A549 (cell line): ENCODE results near the gene SLC16A8. TPM values are rescaled to one million over a fixed set of nuclear protein-coding genes. Genes with fewer than 3 reads are reported as not detected.

Experiments
- ATAC-seq, 2 experiments: fragments of 200-7000 bp in 1 of 2; fragments of >200 bp in 1 of 2; cut with Nextera tagmentation in 1 of 2; cut with Tn5 transposase in 1 of 2; 3 replicates each; pipeline versions ENCODE4 v1.8.0 to v1.9.1; 2018 to 2020; ENCODE audit warnings: mild to moderate bottlenecking in 1 of 2, moderate library complexity in 1 of 2
- CTCF ChIA-PET: fragments of 300-600 bp; sonication (Branson Sonifier 250); formaldehyde crosslinking; extraction: SDS; loops from one replicate; lab custom pipeline; 2021; ENCODE audit warnings: antibody characterized with exemption, inconsistent platforms; lab: Yijun Ruan, JAX
- POLR2A ChIA-PET: fragments of 350-600 bp; formaldehyde crosslinking; extraction: SDS; loops from one replicate; lab custom pipeline; 2021; ENCODE audit warnings: antibody characterized with exemption, inconsistent platforms; lab: Yijun Ruan, JAX
- DNase-seq, 2 experiments: peaks; one replicate each; pipeline versions ENCODE4 v3.0.0 to v3.0.0-alpha.2; 2011 to 2016; ENCODE audit warnings: low read depth in 1 of 2, low spot score in 1 of 2
- FAIRE-seq: peaks from 2 replicates; lab custom pipeline; 2011; peaks lifted over from hg19 to GRCh38; lab: Jason Lieb, UNC
- H3K27ac ChIP-seq, 2 experiments: fragments of >200 bp; sonication (Bioruptor Twin); formaldehyde crosslinking; 3 replicates each; pipeline ENCODE4 v1.5.1; 2016 to 2017
- H3K4me1 ChIP-seq: fragments of >200 bp; sonication (Bioruptor Twin); formaldehyde crosslinking; 3 replicates; pipeline ENCODE4 v1.6.1; 2016
- H3K4me2 ChIP-seq: fragments of >200 bp; sonication (Bioruptor Twin); formaldehyde crosslinking; 3 replicates; pipeline ENCODE4 v1.6.1; 2016
- H3K4me3 ChIP-seq: fragments of >200 bp; sonication (Bioruptor Twin); formaldehyde crosslinking; 3 replicates; pipeline ENCODE4 v1.5.1; 2016
- H3K9me3 ChIP-seq: fragments of >200 bp; sonication (Bioruptor Twin); formaldehyde crosslinking; 3 replicates; pipeline ENCODE4 v1.6.1; 2016
- BHLHE40 ChIP-seq: IDR thresholded peaks from 2 replicates; pipeline ENCODE4 v1.6.1; 2012; ENCODE audit warnings: low read depth, low read length, inconsistent platforms
- CBX2 ChIP-seq: fragments of 200-600 bp; sonication (generic); IDR thresholded peaks from 2 replicates; pipeline ENCODE4 v1.6.1; 2016; ENCODE audit warnings: low read depth, mild to moderate bottlenecking, borderline replicate concordance
- GATA3 ChIP-seq: IDR thresholded peaks from 2 replicates; pipeline ENCODE4 v1.6.1; 2012; ENCODE audit warnings: borderline replicate concordance
- HEYL ChIP-seq: fragments of 250-450 bp; sonication (Bioruptor Pico); IDR thresholded peaks from 2 replicates; pipeline ENCODE4 v1.8.0; 2021; ENCODE audit warnings: mild to moderate bottlenecking, moderate library complexity
- HOXA7 ChIP-seq: fragments of 250-450 bp; sonication (Bioruptor Pico); IDR thresholded peaks from 2 replicates; pipeline ENCODE4 v1.5.0; 2020; ENCODE audit warnings: mild to moderate bottlenecking, moderate library complexity
- KDM1A ChIP-seq: fragments of 200-600 bp; sonication (generic); IDR thresholded peaks from 2 replicates; pipeline ENCODE4 v1.6.1; 2016; ENCODE audit warnings: low read depth, mild to moderate bottlenecking
- MAFK ChIP-seq: fragments of 450-650 bp; IDR thresholded peaks from 2 replicates; pipeline ENCODE4 v1.6.1; 2014; ENCODE audit not compliant: partially characterized antibody
- NPAS2 ChIP-seq: fragments of 250-450 bp; sonication (Bioruptor Pico); IDR thresholded peaks from 2 replicates; pipeline ENCODE4 v1.8.0; 2022; ENCODE audit warnings: mild to moderate bottlenecking, moderate library complexity, borderline replicate concordance
- PHF8 ChIP-seq: fragments of 200-600 bp; sonication (generic); IDR thresholded peaks from 2 replicates; pipeline ENCODE4 v1.6.1; 2016; ENCODE audit warnings: low read depth, mild to moderate bottlenecking, antibody characterized with exemption, moderate library complexity, borderline replicate concordance
- POLR2AphosphoS2 ChIP-seq: conservative IDR thresholded peaks from 2 replicates; pipeline ENCODE4 v1.6.1; 2012; ENCODE audit warnings: low read length, improper control_type of control experiment, inconsistent platforms
- RAD21 ChIP-seq, 2 experiments: fragments of >200 bp in 1 of 2; sonication (Bioruptor Twin) in 1 of 2; formaldehyde crosslinking in 1 of 2; IDR thresholded peaks in 1 of 2; conservative IDR thresholded peaks in 1 of 2; 2 replicates in 1 of 2; 3 replicates in 1 of 2; pipeline ENCODE4 v1.6.1; 2012 to 2018; ENCODE audit warnings: inconsistent platforms in 1 of 2
- TP53 ChIP-seq: fragments of 250-450 bp; sonication (Bioruptor Pico); IDR thresholded peaks from 2 replicates; pipeline ENCODE4 v1.5.0; 2021; ENCODE audit warnings: mild to moderate bottlenecking, moderate library complexity
- ZC3H11A ChIP-seq: fragments of 450-650 bp; IDR thresholded peaks from 2 replicates; pipeline ENCODE4 v1.6.1; 2014; ENCODE audit warnings: antibody characterized with exemption, mild to moderate bottlenecking
- ZFP36 ChIP-seq: fragments of 450-650 bp; IDR thresholded peaks from 2 replicates; pipeline ENCODE4 v1.6.1; 2014; ENCODE audit warnings: borderline replicate concordance; ENCODE audit not compliant: partially characterized antibody
- ZSCAN20 ChIP-seq: fragments of 250-450 bp; sonication (Bioruptor Pico); IDR thresholded peaks from 2 replicates; pipeline ENCODE4 v1.8.0; 2022; ENCODE audit warnings: mild to moderate bottlenecking, moderate library complexity
- WGBS: methylation state at CpG from one replicate; pipeline ENCODE4 v1.1.6; 2017; ENCODE audit errors: missing lambda C conversion rate; 5-methylcytosine and 5-hydroxymethylcytosine counted together
- polyA plus RNA-seq, 4 experiments: library from polyadenylated mRNA; depleted of rRNA in 3 of 4; stranded (reverse); fragments of >200 nt; fragmentation: RNase III in 1 of 4; extraction: RNeasy Plus Mini Kit Qiagen cat#74134 plus additional on column Dnase treatment in 1 of 4; gene quantifications; 2 replicates in 3 of 4; 3 replicates in 1 of 4; pipeline ENCODE4 v1.2.3, GENCODE V29; 2011 to 2017
- TF ChIP-seq, protein P1 (sequence below): IDR thresholded peaks from 2 replicates; pipeline ENCODE4 v1.6.1; 2012
- TF ChIP-seq, protein P2 (sequence below): fragments of 250-450 bp; sonication (Bioruptor Pico); IDR thresholded peaks from 2 replicates; pipeline ENCODE4 v1.5.0; 2021; ENCODE audit warnings: mild to moderate bottlenecking, moderate library complexity, borderline replicate concordance
- TF ChIP-seq, protein P3 (sequence below): fragments of >200 bp; sonication (Bioruptor Twin); formaldehyde crosslinking; IDR thresholded peaks from 3 replicates; pipeline ENCODE4 v1.6.1; 2016

The SLC16A8 gene
- polyA plus RNA-seq, 2 of the 4 experiments (the other 2 are of a cell fraction) = not detected

DNA sequence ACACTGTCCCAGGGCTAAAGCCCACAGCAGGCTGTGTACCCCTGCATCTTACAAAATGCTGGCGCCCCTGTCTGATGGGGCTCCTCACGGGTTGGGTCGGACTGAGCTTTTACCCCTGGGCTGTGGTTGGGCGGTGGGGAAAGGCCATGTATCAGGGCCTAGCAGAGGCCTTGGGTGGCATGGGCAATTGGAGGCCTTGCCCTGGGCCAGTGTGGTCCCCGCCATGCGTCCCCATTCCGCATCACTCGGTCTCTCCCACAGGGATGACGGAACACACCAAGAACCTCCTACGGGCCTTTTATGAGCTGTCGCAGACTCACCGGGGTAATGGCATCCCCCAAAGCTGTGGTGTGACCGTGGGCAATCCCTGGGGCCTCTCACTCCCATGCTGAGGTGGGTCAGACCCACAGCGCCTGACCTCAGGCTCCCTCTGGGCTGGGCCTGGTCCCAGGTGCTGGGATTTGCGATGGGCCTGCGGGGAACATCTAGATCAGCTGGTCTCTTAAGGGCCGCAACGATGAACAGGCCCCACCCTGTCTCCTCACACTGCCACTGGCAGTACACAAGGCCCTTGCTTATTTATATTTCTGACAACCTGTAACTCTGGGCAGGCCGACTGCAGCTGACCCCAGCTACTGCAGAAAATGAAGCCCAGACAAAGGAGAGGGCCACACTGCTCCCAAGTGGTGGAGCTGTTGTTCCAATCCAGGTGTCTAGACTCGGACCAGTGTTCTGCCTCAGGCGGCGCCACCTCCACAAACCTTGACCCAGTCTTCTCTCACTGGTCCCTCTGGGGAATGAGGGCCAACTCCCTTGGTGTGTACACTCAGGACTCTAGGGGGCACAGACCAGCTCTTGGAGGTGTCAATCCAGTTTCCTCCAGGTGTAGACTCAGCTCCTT lies 12.3 kb downstream of the SLC16A8 start:
- TF ChIP-seq CBX2 (no peak), RAD21 (conservative IDR thresholded peaks at IDR 0.05 in 1 of 2, IDR thresholded peaks at IDR 0.05 in 1 of 2) (peak in 1 of 2 experiments; percentile 20; a peak in 1 of 5 replicates), POLR2AphosphoS2 (no peak), HEYL (CRISPR knock-in tag) (no peak), BHLHE40 (no peak), NPAS2 (no peak)
- TF ChIP-seq, all 56 proteins: peak for 1
- FAIRE-seq = no peak
- H3K4me3 ChIP-seq = no peak overlapping the region
- CTCF ChIA-PET = interaction anchor here (1.2 to 2.2 kb wide), 4 partner anchors 19 to 500 kb away, joined by 3 to 9 read pairs (median 4); no protein-coding TSS in a partner anchor
- H3K4me2 ChIP-seq = no peak overlapping the region
- POLR2A ChIA-PET = interaction anchor here (0.7 kb wide), 1 partner anchor 18 kb away, joined by 4 read pairs; no protein-coding TSS in a partner anchor
- no peaks in the 10 kb centered on the region for H3K9me3 ChIP-seq
- no peaks in the 10 kb centered on the region for H3K4me1 ChIP-seq
- WGBS = 95% methylated on average over 9 of the region's 22 CpGs
- DNase-seq = peak in 1 of 2 experiments; percentile 20
- ATAC-seq = no peak; a peak in 1 of 6 replicates
- no peak overlapping the region for H3K27ac ChIP-seq

DNA sequence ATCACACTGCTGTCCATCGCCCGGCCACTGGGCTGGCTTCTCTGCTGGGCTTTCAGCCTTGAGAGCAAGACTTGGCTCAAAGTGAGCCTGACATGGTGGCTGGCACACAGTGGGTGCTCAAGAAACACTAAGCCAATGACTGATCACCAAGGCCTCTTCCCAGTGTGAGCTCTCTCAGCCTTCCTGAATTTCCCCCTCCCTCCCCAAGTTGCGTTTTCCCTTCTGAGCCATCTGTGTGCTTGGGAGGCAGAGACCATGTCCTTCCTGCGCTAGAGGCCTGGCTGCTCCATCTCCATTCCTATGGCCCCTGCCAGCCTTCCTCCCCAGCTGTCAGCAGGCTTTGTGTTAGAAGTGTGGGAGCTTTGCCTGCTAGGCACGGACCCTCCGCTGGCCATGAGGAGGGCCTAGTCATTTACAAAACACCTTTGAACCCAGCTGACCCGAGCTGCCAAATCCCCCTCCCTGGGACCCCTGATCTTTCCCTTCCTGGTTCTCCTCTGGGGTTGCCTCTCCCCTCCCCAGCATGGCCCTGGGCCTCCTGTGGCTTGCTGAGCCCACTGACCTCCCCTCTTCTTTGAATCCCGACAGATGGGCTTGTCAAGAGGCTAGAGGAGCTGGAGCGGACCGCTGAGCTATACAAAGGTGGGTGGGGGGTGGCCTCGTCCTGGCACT lies 13.6 kb downstream of the SLC16A8 start:
- DNase-seq (no peak), ATAC-seq (no peak), FAIRE-seq (no peak)
- POLR2A ChIA-PET = no interaction called here
- TF ChIP-seq TP53 (CRISPR knock-in tag) (no peak), GATA3 (no peak), CBX2 (no peak), ZSCAN20 (no peak), ZFP36 (no peak), MAFK (no peak), HEYL (CRISPR knock-in tag) (no peak), ZC3H11A (no peak), KDM1A (no peak), PHF8 (no peak), BHLHE40 (no peak), HOXA7 (no peak), POLR2AphosphoS2 (no peak)
- TF ChIP-seq, protein P1, sequence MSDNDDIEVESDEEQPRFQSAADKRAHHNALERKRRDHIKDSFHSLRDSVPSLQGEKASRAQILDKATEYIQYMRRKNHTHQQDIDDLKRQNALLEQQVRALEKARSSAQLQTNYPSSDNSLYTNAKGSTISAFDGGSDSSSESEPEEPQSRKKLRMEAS = no peak
- TF ChIP-seq, protein P2, sequence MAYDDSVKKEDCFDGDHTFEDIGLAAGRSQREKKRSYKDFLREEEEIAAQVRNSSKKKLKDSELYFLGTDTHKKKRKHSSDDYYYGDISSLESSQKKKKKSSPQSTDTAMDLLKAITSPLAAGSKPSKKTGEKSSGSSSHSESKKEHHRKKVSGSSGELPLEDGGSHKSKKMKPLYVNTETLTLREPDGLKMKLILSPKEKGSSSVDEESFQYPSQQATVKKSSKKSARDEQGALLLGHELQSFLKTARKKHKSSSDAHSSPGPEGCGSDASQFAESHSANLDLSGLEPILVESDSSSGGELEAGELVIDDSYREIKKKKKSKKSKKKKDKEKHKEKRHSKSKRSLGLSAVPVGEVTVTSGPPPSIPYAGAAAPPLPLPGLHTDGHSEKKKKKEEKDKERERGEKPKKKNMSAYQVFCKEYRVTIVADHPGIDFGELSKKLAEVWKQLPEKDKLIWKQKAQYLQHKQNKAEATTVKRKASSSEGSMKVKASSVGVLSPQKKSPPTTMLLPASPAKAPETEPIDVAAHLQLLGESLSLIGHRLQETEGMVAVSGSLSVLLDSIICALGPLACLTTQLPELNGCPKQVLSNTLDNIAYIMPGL = no peak
- TF ChIP-seq, protein P3, sequence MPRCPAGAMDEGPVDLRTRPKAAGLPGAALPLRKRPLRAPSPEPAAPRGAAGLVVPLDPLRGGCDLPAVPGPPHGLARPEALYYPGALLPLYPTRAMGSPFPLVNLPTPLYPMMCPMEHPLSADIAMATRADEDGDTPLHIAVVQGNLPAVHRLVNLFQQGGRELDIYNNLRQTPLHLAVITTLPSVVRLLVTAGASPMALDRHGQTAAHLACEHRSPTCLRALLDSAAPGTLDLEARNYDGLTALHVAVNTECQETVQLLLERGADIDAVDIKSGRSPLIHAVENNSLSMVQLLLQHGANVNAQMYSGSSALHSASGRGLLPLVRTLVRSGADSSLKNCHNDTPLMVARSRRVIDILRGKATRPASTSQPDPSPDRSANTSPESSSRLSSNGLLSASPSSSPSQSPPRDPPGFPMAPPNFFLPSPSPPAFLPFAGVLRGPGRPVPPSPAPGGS = no peak
- Histone ChIP-seq H3K4me1 (no peaks in the 10 kb centered on the region), H3K9me3 (no peaks in the 10 kb centered on the region), H3K27ac (no peak overlapping the region), H3K4me2 (no peak overlapping the region), H3K4me3 (no peak overlapping the region)
- WGBS = 77% methylated on average over 8 of the region's 11 CpGs
- CTCF ChIA-PET = interaction anchor here (0.6 to 4.0 kb wide), 13 partner anchors 9 to 662 kb away, joined by 3 to 23 read pairs (median 4); partner anchors contain the start of gene PICK1
